CD4-positive, alpha-beta T cell treated with Interferon gamma for 1 hour (primary cell): ENCODE results near the gene MBNL2.
A peak's percentile ranks its signal among the peaks of the same experiment; 100 is the strongest.
"Not testable (repeated sequence)": the region's sequence is repeated elsewhere in the genome, so short reads cannot be mapped to it uniquely, and the experiment has no call there.

Source experiments
- DNase-seq: peaks from one replicate; pipeline ENCODE4 v3.0.0-alpha.2; 2020

MBNL2 gene

GRCh38 chr13:97221989-97222700, at the start of gene MBNL2:
Gene MBNL2 (plus strand): TSS chr13:97222333. CDS start chr13:97276236, 53,903 bp downstream.
- peak; percentile 88 for DNase-seq

- DNase-seq = no peak
Observed at GRCh38 chr13:97174638-97175037, 47.5 kb upstream of the MBNL2 start.

DNA sequence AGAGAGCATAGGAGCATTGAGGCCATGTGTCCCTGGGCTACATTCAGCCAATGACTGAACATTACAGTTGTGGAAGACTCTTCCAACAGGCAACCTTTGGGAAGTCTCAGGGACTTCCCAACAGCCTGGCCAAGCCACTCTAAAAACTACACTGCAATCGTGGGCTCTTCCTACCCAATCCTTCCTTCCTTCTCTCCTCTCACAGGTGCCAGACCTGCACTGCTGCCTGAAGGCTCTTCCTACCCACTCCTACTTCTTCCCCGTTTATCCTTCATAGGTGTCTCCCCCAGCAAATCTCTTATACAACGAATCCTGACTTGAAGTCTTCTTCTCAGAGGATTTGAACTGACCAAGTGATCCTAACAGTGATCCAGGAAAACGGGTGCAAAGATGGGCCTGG, 47.1 kb upstream of the MBNL2 start:
- DNase-seq = no peak

DNA sequence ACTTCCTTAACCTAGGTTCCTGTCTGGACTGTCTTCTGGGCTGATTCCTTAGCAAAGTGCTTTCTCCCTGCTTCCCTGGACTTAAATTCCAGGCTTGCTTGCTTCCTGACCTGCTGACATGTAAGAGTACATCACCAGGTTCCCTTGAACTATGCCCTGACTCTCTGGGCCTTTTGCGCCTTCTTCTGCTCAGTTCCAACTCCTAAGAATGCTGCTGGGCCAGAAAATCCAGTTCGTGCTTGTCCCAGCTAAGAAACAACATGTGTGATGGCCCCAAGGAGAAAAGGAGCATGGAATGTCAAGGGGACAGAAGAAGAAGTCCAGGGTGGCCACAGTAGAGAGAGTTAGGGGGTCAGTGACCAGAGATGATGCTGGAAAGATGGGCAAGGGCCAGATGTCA, 42.6 kb upstream of the MBNL2 start:
- no peak for DNase-seq

- DNase-seq = no peak
Observed at GRCh38 chr13:97182111-97182890, 39.8 kb upstream of the MBNL2 start.

- DNase-seq = no peak
Observed at GRCh38 chr13:97185291-97185690, 36.8 kb upstream of the MBNL2 start.

- DNase-seq = no peak
Observed at GRCh38 chr13:97185751-97186150, 36.4 kb upstream of the MBNL2 start.

- no peak for DNase-seq
Observed at GRCh38 chr13:97188207-97188606, 33.9 kb upstream of the MBNL2 start.

GRCh38 chr13:97189928-97190327, 32.2 kb upstream of the MBNL2 start:
- DNase-seq = no peak

GRCh38 chr13:97191142-97191541, 31.0 kb upstream of the MBNL2 start:
- no peak for DNase-seq

DNA sequence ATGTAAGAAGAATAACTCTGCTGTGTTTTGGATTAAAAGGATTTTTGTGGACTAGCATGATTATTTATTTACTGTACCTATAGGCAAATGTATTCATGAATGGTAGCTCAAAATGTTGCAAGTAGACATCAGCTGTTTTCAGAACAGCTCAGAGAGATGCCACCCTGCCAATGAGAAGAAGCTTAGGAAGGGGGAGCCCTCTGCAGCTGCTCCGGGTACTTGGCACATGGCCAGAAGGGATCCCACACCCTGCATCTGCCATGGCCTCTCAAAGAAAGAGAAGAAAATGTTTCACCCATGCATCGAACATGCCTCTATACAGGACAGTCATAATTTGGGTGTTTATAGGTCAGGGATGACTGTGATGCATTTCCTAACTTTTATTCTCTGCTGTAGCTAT, 30.5 kb upstream of the MBNL2 start:
- DNase-seq = no peak

GRCh38 chr13:97192166-97192565, 30.0 kb upstream of the MBNL2 start:
- no peak for DNase-seq

- DNase-seq = no peak
Observed at GRCh38 chr13:97193577-97193976, 28.6 kb upstream of the MBNL2 start.

DNA sequence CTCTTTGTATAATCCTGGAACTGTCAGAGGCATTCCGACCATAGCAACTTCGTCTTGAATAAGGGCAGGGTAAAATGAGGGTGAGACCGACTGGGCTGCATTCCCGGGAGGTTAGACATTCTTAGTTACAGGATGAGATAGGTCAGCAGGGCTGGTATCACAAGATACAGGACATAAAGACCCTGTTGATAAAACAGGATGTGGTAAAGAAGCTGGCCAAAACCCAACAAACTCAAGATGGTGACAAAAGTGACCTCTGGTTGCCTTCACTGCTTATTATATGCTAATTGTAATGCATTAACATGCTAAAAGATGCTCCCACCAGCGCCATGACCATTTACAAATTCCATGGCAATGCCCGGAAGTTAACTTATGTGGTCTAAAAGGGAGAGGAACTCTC, 27.7 kb upstream of the MBNL2 start:
- no peak for DNase-seq

- DNase-seq = no peak
Observed at GRCh38 chr13:97196340-97196739, 25.8 kb upstream of the MBNL2 start.

- DNase-seq = no peak
Observed at GRCh38 chr13:97198753-97199152, 23.4 kb upstream of the MBNL2 start.

DNA sequence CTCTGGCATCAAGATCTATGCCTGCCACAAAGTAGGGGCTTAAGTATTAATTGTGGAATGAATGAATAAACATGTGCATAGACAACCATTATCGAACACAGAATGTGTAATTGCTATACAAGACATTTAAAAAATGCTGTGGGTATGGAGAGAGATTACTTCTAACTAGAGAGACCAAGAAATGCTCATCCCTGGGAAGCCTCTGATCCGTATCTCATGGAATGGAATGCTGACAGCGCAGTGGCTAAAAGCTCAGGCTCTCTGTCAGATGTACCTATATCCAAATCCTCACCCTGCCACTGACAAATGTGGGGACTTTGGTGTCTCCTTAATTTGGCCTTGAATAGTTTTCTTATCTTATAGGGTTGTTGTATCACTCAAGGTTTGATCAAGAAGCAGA, 22.7 kb upstream of the MBNL2 start:
- DNase-seq = no peak

- no peak for DNase-seq
Observed at GRCh38 chr13:97200081-97200942, 21.8 kb upstream of the MBNL2 start.

GRCh38 chr13:97202761-97203160, 19.4 kb upstream of the MBNL2 start:
- DNase-seq = no peak

DNA sequence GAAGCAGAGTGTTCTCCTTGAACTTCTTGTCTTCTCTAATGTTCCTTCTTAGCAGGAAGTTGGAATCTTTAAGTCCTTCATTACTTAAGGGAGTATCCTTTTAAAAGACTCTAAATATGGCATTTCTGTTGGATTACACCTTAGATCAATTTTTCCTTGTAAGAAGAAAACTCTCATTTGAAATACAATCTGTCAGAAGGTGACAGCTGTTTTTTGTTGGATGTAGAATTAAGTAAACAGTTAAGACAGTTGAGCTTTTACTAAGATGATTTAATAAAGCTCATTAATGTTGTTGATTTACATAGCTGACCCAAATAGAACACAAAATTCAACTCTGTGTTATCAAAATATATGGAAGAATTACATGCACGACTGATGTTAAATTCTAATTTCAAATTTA, 16.7 kb upstream of the MBNL2 start:
- no peak for DNase-seq

DNA sequence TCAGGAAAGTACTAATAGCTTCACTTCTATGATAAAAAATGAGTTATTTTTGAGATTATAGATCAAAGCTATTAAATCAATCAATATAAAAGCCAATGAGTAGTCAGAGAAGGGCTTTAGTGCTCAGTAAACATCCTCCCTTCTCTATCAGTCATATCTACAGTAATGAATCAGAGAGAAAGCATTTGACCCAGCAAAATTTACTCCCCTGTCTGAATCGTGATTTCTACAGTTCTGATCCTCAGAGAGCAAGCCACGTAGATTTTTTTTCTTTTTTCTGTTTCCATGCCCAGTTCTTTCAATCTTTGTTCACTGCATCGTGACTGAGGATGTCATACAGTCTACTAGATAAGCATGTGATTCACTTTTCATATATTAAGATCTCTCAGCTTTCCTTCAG, 16.2 kb upstream of the MBNL2 start:
- DNase-seq = no peak

DNA sequence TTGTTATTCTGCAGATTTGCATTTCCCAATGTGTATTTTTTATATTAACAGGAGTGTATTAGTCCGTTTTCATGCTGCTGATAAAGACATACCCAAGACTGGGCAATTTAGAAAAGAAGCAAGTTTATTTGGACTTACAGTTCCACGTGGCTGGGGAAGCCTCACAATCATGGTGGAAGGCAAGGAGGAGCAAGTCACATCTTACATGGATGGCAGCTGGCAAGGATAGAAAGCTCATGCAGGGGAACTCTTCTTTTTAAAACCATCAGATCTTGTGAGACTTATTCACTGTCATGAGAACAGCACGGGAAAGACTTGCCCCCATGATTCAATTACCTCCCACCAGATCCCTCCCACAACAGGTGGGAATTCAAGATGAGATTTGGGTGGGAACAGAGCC, 14.9 kb upstream of the MBNL2 start:
- not testable (repeated sequence) for DNase-seq

- no peak for DNase-seq
Observed at GRCh38 chr13:97211300-97211699, 10.8 kb upstream of the MBNL2 start.

DNA sequence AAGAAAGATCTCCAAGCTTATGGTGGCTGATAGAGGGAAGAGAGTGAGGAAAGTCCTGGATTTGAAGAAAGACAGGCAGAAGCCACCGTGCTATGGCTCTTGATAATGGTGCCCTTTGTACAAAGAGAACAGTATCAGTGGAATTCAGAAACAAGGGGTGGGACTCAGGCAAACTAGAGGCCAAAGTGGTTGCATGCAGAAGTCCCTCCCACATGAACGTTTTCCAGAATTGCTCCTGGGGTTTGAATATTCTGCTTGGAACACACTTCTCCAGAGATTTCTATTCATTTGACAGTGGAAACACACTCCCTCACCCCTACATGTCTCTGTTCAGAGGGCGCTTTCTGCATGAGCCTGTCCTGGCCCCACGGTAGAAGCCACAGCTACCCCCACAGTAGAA, 10.1 kb upstream of the MBNL2 start:
- no peak for DNase-seq
